Panc1 (cell line): ENCODE measurements around the gene LGR5. TPM values are rescaled to one million over a fixed set of nuclear protein-coding genes. Genes with fewer than 3 reads are reported as not detected.

Experiments
- ATAC-seq: fragments of 200-7000 bp; cut with Tn5 transposase; 2 replicates; pipeline ENCODE4 v1.9.1; 2020; ENCODE audit warnings: mild to moderate bottlenecking, moderate library complexity
- BruUV-seq: library from RNA; stranded (reverse); fragments of 400-500 nt; replicated peaks from 2 replicates; lab custom pipeline; 2021; lab: Mats Ljungman, UMichigan
- CTCF ChIA-PET: fragments of 300-600 bp; sonication (Branson Sonifier 250); formaldehyde crosslinking; loops from one replicate; lab custom pipeline; 2022; ENCODE audit warnings: antibody characterized with exemption; lab: Charles Lee
- POLR2A ChIA-PET: fragments of 300-600 bp; sonication (Branson Sonifier 250); formaldehyde crosslinking; loops from one replicate; lab custom pipeline; 2022; ENCODE audit warnings: antibody characterized with exemption; lab: Charles Lee
- DNase-seq: peaks from one replicate; pipeline ENCODE4 v3.0.0-alpha.2; 2010; ENCODE audit warnings: low read depth, low spot score
- H3K27ac ChIP-seq: 2 replicates; pipeline ENCODE4 v1.5.1; 2011; ENCODE audit warnings: mild to moderate bottlenecking, low read length, inconsistent platforms
- H3K27me3 ChIP-seq: fragments of 200-500 bp; sonication (Bioruptor generic); 2 replicates; pipeline ENCODE4 v1.6.0; 2014; ENCODE audit warnings: low read length, inconsistent platforms; ENCODE audit not compliant: control insufficient read depth, insufficient read depth
- H3K36me3 ChIP-seq: fragments of 200-500 bp; sonication (Bioruptor generic); 2 replicates; pipeline ENCODE4 v1.5.1; 2014; ENCODE audit warnings: inconsistent platforms, mild to moderate bottlenecking, low read length, moderate library complexity; ENCODE audit not compliant: control insufficient read depth, insufficient read depth
- H3K4me1 ChIP-seq: 2 replicates; pipeline ENCODE4 v1.5.1; 2011; ENCODE audit warnings: inconsistent platforms, mild to moderate bottlenecking, low read length, moderate library complexity; ENCODE audit not compliant: control insufficient read depth, insufficient read depth
- H3K4me3 ChIP-seq, 2 experiments: 2 replicates each; pipeline ENCODE4 v1.5.1; 2011 to 2012; ENCODE audit warnings: low read depth in 2 of 2, low read length in 2 of 2, mild to moderate bottlenecking in 2 of 2, inconsistent platforms in 1 of 2, moderate library complexity in 1 of 2
- H3K9me3 ChIP-seq: fragments of 200-500 bp; sonication (Bioruptor generic); 2 replicates; pipeline ENCODE4 v1.5.1; 2014; ENCODE audit warnings: low read depth, mild to moderate bottlenecking, inconsistent platforms, low read length, moderate library complexity; ENCODE audit not compliant: control insufficient read depth, insufficient read depth
- POLR2AphosphoS5 ChIP-seq: IDR thresholded peaks from 2 replicates; pipeline ENCODE4 v1.6.1; 2012; ENCODE audit warnings: mild to moderate bottlenecking, low read depth, low read length, moderate library complexity
- SIN3A ChIP-seq: IDR thresholded peaks from 2 replicates; pipeline ENCODE4 v1.6.1; 2012; ENCODE audit warnings: low read depth, mild to moderate bottlenecking, low read length, moderate library complexity, borderline replicate concordance; ENCODE audit not compliant: insufficient read depth
- TCF7L2 ChIP-seq: IDR thresholded peaks from 2 replicates; pipeline ENCODE4 v1.6.1; 2011; ENCODE audit warnings: mild to moderate bottlenecking, low read depth, low read length, inconsistent platforms
- in situ Hi-C: cut with HindIII; loops from 2 replicates; pipeline ENCODE4 v1.10.0; 2016; ENCODE audit warnings: low sequenced_read_pairs, low pct_unique_long_range_greater_than_20kb
- intact Hi-C: fragments of 100-400 bp; cut with micrococcal nuclease; formaldehyde crosslinking; loops from one replicate; pipeline ENCODE4 v1.10.0; 2022; ENCODE audit not compliant: unreplicated experiment
- total RNA-seq: library from RNA; stranded (reverse); gene quantifications from one replicate; pipeline ENCODE4 v1.2.1, GENCODE V29; 2021; ENCODE audit not compliant: unreplicated experiment
- TF ChIP-seq, protein P1 (sequence below): fragments of 450-650 bp; IDR thresholded peaks from 2 replicates; pipeline ENCODE4 v1.5.1; 2017; ENCODE audit warnings: mild to moderate bottlenecking
- TF ChIP-seq, protein P2 (sequence below), 2 experiments: IDR thresholded peaks; 2 replicates each; pipeline ENCODE4 v1.6.1; 2011 to 2012; ENCODE audit warnings: low read depth in 2 of 2, control low read depth in 1 of 2, low read length in 1 of 2, mild to moderate bottlenecking in 1 of 2, moderate library complexity in 1 of 2; ENCODE audit not compliant: insufficient read depth in 1 of 2

LGR5 gene
- total RNA-seq, 1 experiment from 2014 or later = 1.9 TPM

GRCh38 chr12:71589478-71589881, 149.9 kb downstream of the LGR5 start:
- CTCF ChIA-PET = no interaction called here
- no TSS peak for BruUV-seq

DNA sequence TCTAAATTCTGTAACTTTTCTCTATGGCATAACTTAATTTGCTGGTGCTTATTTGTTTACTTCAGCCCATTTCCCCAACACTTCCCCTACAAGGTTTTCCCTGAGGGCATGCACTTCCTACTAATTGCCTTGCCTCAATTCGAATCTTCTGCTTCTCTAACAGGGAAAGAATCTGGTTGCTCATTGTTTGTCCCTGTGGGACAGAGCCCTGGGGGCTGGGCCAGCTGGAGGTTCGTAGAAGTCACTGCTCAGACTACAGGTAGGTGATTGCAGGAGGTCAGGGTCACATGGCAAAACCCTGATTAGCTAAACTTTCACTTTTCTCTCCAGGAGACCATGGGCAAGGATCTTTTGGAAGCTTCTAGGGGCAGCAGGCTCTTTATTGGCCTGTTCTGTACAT, 152.0 kb downstream of the LGR5 start:
- no peak for ATAC-seq
- Histone ChIP-seq H3K4me3 (no peak overlapping the region), H3K4me1 (no peaks in the 10 kb centered on the region), H3K36me3 (no peaks in the 10 kb centered on the region), H3K27me3 (no peaks in the 10 kb centered on the region), H3K27ac (no peak overlapping the region), H3K9me3 (no peaks in the 10 kb centered on the region)
- ChIA-PET POLR2A (no interaction called here), CTCF (no interaction called here)
- intact Hi-C loops (no loop called here), in situ Hi-C loops (no loop called here)
- no peak for TF ChIP-seq POLR2AphosphoS5
- TF ChIP-seq, protein P1, sequence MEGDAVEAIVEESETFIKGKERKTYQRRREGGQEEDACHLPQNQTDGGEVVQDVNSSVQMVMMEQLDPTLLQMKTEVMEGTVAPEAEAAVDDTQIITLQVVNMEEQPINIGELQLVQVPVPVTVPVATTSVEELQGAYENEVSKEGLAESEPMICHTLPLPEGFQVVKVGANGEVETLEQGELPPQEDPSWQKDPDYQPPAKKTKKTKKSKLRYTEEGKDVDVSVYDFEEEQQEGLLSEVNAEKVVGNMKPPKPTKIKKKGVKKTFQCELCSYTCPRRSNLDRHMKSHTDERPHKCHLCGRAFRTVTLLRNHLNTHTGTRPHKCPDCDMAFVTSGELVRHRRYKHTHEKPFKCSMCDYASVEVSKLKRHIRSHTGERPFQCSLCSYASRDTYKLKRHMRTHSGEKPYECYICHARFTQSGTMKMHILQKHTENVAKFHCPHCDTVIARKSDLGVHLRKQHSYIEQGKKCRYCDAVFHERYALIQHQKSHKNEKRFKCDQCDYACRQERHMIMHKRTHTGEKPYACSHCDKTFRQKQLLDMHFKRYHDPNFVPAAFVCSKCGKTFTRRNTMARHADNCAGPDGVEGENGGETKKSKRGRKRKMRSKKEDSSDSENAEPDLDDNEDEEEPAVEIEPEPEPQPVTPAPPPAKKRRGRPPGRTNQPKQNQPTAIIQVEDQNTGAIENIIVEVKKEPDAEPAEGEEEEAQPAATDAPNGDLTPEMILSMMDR = no peak
- TF ChIP-seq, protein P2, sequence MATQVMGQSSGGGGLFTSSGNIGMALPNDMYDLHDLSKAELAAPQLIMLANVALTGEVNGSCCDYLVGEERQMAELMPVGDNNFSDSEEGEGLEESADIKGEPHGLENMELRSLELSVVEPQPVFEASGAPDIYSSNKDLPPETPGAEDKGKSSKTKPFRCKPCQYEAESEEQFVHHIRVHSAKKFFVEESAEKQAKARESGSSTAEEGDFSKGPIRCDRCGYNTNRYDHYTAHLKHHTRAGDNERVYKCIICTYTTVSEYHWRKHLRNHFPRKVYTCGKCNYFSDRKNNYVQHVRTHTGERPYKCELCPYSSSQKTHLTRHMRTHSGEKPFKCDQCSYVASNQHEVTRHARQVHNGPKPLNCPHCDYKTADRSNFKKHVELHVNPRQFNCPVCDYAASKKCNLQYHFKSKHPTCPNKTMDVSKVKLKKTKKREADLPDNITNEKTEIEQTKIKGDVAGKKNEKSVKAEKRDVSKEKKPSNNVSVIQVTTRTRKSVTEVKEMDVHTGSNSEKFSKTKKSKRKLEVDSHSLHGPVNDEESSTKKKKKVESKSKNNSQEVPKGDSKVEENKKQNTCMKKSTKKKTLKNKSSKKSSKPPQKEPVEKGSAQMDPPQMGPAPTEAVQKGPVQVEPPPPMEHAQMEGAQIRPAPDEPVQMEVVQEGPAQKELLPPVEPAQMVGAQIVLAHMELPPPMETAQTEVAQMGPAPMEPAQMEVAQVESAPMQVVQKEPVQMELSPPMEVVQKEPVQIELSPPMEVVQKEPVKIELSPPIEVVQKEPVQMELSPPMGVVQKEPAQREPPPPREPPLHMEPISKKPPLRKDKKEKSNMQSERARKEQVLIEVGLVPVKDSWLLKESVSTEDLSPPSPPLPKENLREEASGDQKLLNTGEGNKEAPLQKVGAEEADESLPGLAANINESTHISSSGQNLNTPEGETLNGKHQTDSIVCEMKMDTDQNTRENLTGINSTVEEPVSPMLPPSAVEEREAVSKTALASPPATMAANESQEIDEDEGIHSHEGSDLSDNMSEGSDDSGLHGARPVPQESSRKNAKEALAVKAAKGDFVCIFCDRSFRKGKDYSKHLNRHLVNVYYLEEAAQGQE (IDR thresholded peaks at IDR 0.05; ENCODE audit: insufficient read depth in 1 of 2, low read depth in 2 of 2, low read length in 1 of 2) = no peak
- TF ChIP-seq TCF7L2 = no peak
- TF ChIP-seq SIN3A = no peak
- DNase-seq = no peak
- BruUV-seq = no TSS peak

More at GRCh38 chr12:71589478-71589881, 149.9 kb downstream of the LGR5 start:
- DNase-seq = no peak
- Histone ChIP-seq H3K4me3 (no peak overlapping the region), H3K36me3 (no peaks in the 10 kb centered on the region), H3K27me3 (no peaks in the 10 kb centered on the region), H3K9me3 (no peaks in the 10 kb centered on the region), H3K27ac (no peak overlapping the region), H3K4me1 (no peaks in the 10 kb centered on the region)
- POLR2A ChIA-PET = no interaction called here
- ATAC-seq = no peak
- intact Hi-C loops = no loop called here
- in situ Hi-C loops = no loop called here
- TF ChIP-seq SIN3A (no peak), POLR2AphosphoS5 (no peak), TCF7L2 (no peak)
- TF ChIP-seq, protein P2 (IDR thresholded peaks at IDR 0.05; ENCODE audit: insufficient read depth in 1 of 2, low read depth in 2 of 2, low read length in 1 of 2) = no peak
- TF ChIP-seq, protein P1 = no peak
